HG03521 (cell line): ENCODE results near the gene TTLL13.

Experiments used
- ATAC-seq: cut with Tn5 transposase; IDR thresholded peaks from one replicate; pipeline ENCODE4 v1.9.1; 2021; ENCODE audit warnings: mild to moderate bottlenecking, moderate library complexity; ENCODE audit not compliant: unreplicated experiment

TTLL13 gene

GRCh38 chr15:90213818-90214204 lies 35.5 kb upstream of the TTLL13 start:
- ATAC-seq = no peak

GRCh38 chr15:90214553-90215196 lies 34.7 kb upstream of the TTLL13 start:
- ATAC-seq = no peak

- no peak for ATAC-seq
These were observed 31.5 kb upstream of the TTLL13 start for GRCh38 chr15:90217671-90218394.

GRCh38 chr15:90219421-90220141 lies 29.8 kb upstream of the TTLL13 start:
- ATAC-seq = no peak

- no peak for ATAC-seq
These were observed 28.0 kb upstream of the TTLL13 start for GRCh38 chr15:90221246-90221900.

GRCh38 chr15:90222547-90222946 lies 26.8 kb upstream of the TTLL13 start:
- no peak for ATAC-seq

GRCh38 chr15:90223441-90224165 lies 25.8 kb upstream of the TTLL13 start:
- ATAC-seq = no peak

GRCh38 chr15:90225047-90225446 lies 24.3 kb upstream of the TTLL13 start:
- ATAC-seq = no peak

GRCh38 chr15:90225504-90226234 lies 23.7 kb upstream of the TTLL13 start:
- ATAC-seq = no peak

GRCh38 chr15:90227336-90227735 lies 22.0 kb upstream of the TTLL13 start:
- ATAC-seq = no peak

- ATAC-seq = no peak
These were observed 21.3 kb upstream of the TTLL13 start for GRCh38 chr15:90227816-90228772.

GRCh38 chr15:90228960-90229359 lies 20.4 kb upstream of the TTLL13 start:
- ATAC-seq = no peak

- ATAC-seq = no peak
These were observed 19.3 kb upstream of the TTLL13 start for GRCh38 chr15:90230071-90230494.

- no peak for ATAC-seq
These were observed 18.7 kb upstream of the TTLL13 start for GRCh38 chr15:90230610-90231009.

GRCh38 chr15:90231028-90232017 lies 18.0 kb upstream of the TTLL13 start:
- no peak for ATAC-seq

GRCh38 chr15:90232196-90232595 lies 17.2 kb upstream of the TTLL13 start:
- no peak for ATAC-seq

- ATAC-seq = no peak
These were observed 16.4 kb upstream of the TTLL13 start for GRCh38 chr15:90232941-90233386.
